CD14-positive monocyte (primary cell): ENCODE data around the gene CALHM5. TPM values are rescaled to one million over a fixed set of nuclear protein-coding genes. Genes with fewer than 3 reads are reported as not detected.

Experiments
- DNase-seq, 3 donors: peaks; one replicate each; pipeline ENCODE4 v3.0.0-alpha.2; 2011 to 2022
- H2AFZ ChIP-seq: 2 replicates; pipeline ENCODE4 v1.6.0; 2012; ENCODE audit warnings: mild to moderate bottlenecking, low read depth, low read length, inconsistent platforms; ENCODE audit not compliant: insufficient read depth, poor library complexity, severe bottlenecking
- H3K27ac ChIP-seq, 2 donors: 1 replicate in 1 of 2; 2 replicates in 1 of 2; pipeline ENCODE4 v1.5.1; 2012 to 2013; ENCODE audit warnings: low read length in 2 of 2, control low read depth in 1 of 2, inconsistent platforms in 1 of 2, low read depth in 1 of 2, mild to moderate bottlenecking in 1 of 2
- H3K27me3 ChIP-seq, 2 donors: one replicate each; pipeline versions ENCODE4 v1.6.0 to v1.6.1; 2011 to 2013; ENCODE audit warnings: low read length in 2 of 2; ENCODE audit not compliant: control insufficient read depth in 2 of 2, insufficient read depth in 2 of 2
- H3K36me3 ChIP-seq, 2 donors: replicated peaks in 1 of 2; 1 replicate in 1 of 2; 2 replicates in 1 of 2; pipeline versions ENCODE4 v1.5.1 to v1.6.1; 2012 to 2013; ENCODE audit warnings: low read length in 2 of 2, control low read depth in 1 of 2, inconsistent platforms in 1 of 2, mild to moderate bottlenecking in 1 of 2; ENCODE audit not compliant: insufficient read depth in 2 of 2, control insufficient read depth in 1 of 2
- H3K4me1 ChIP-seq, 2 donors: 1 replicate in 1 of 2; 2 replicates in 1 of 2; pipeline versions ENCODE4 v1.5.1 to v1.6.1; 2012 to 2013; ENCODE audit warnings: low read length in 2 of 2, control low read depth in 1 of 2, inconsistent platforms in 1 of 2, mild to moderate bottlenecking in 1 of 2, moderate library complexity in 1 of 2; ENCODE audit not compliant: insufficient read depth in 2 of 2, control insufficient read depth in 1 of 2
- H3K4me2 ChIP-seq: replicated peaks from 2 replicates; pipeline ENCODE3; 2012; ENCODE audit warnings: low read length, moderate library complexity, mild to moderate bottlenecking; ENCODE audit not compliant: poor library complexity, severe bottlenecking; ENCODE audit errors: extremely low read depth
- H3K4me3 ChIP-seq, 3 experiments: fragments of 200-600 bp in 1 of 3; sonication (generic) in 1 of 3; replicated peaks in 1 of 3; 1 replicate in 2 of 3; 2 replicates in 1 of 3; pipeline ENCODE4 v1.5.1; 2011 to 2013; ENCODE audit warnings: low read length in 3 of 3, mild to moderate bottlenecking in 3 of 3, control low read depth in 2 of 3, low read depth in 2 of 3, inconsistent platforms in 1 of 3, moderate library complexity in 1 of 3
- H3K79me2 ChIP-seq: 2 replicates; pipeline ENCODE4 v1.6.0; 2012; ENCODE audit warnings: mild to moderate bottlenecking, control low read depth, inconsistent platforms, low read length, moderate library complexity; ENCODE audit not compliant: insufficient read depth
- H3K9ac ChIP-seq: 2 replicates; pipeline ENCODE4 v1.6.0; 2017; ENCODE audit warnings: low read length, mild to moderate bottlenecking; ENCODE audit not compliant: insufficient read depth, poor library complexity, severe bottlenecking
- H3K9me3 ChIP-seq, 2 donors: replicated peaks in 1 of 2; 1 replicate in 1 of 2; 2 replicates in 1 of 2; pipeline versions ENCODE4 v1.5.1 to v1.6.1; 2012 to 2013; ENCODE audit warnings: low read length in 2 of 2, control low read depth in 1 of 2; ENCODE audit not compliant: control insufficient read depth in 1 of 2, insufficient read depth in 1 of 2
- H4K20me1 ChIP-seq: 2 replicates; pipeline ENCODE4 v1.6.0; 2012; ENCODE audit warnings: mild to moderate bottlenecking, low read length, control low read depth, moderate library complexity; ENCODE audit not compliant: insufficient read depth
- H3K27ac Mint-ChIP-seq, 7 donors: one replicate each; pipeline ENCODE4 v1.8.0; 2020; ENCODE audit warnings: mild to moderate bottlenecking in 7 of 7, mixed read lengths in 7 of 7, moderate library complexity in 6 of 7, inconsistent platforms in 2 of 7
- H3K27me3 Mint-ChIP-seq, 3 donors: one replicate each; pipeline ENCODE4 v1.8.0; 2021 to 2022; ENCODE audit warnings: low read depth in 3 of 3, mild to moderate bottlenecking in 3 of 3, mixed read lengths in 3 of 3, moderate library complexity in 3 of 3, inconsistent platforms in 1 of 3
- H3K36me3 Mint-ChIP-seq, 2 donors: one replicate each; pipeline ENCODE4 v1.8.0; 2020; ENCODE audit warnings: mixed read lengths in 2 of 2, inconsistent platforms in 1 of 2, mild to moderate bottlenecking in 1 of 2
- H3K4me1 Mint-ChIP-seq: one replicate; pipeline ENCODE4 v1.8.0; 2020; ENCODE audit warnings: mild to moderate bottlenecking, mixed read lengths
- H3K4me3 Mint-ChIP-seq, 2 donors: one replicate each; pipeline ENCODE4 v1.8.0; 2020; ENCODE audit warnings: mild to moderate bottlenecking in 2 of 2, mixed read lengths in 2 of 2, moderate library complexity in 1 of 2
- H3K9me3 Mint-ChIP-seq, 7 donors: one replicate each; pipeline ENCODE4 v1.8.0; 2020 to 2022; ENCODE audit warnings: mixed read lengths in 7 of 7, mild to moderate bottlenecking in 6 of 7, moderate library complexity in 6 of 7, inconsistent platforms in 2 of 7
- CTCF ChIP-seq: fragments of 200-600 bp; IDR thresholded peaks from one replicate; pipeline ENCODE4 v1.8.0; 2022; ENCODE audit warnings: antibody characterized with exemption, mild to moderate bottlenecking
- WGBS: methylation state at CpG from one replicate; pipeline ENCODE4 v1.1.5; 2013; ENCODE audit warnings: missing lambda C conversion rate; ENCODE audit not compliant: insufficient coverage; 5-methylcytosine and 5-hydroxymethylcytosine counted together
- intact Hi-C, 2 donors: fragments of 100-400 bp; cut with micrococcal nuclease; formaldehyde crosslinking; loops; one replicate each; pipeline versions ENCODE4 v1.15.0 to v1.15.1; 2023
- polyA plus RNA-seq, 3 donors: library from polyadenylated mRNA; depleted of rRNA in 1 of 3; unstranded in 2 of 3; stranded (reverse) in 1 of 3; fragments of 300-500 nt in 2 of 3; fragments of >200 nt in 1 of 3; fragmentation: Illumina TruSeq in 2 of 3; gene quantifications; 1 replicate in 2 of 3; 2 replicates in 1 of 3; pipeline ENCODE4 v1.2.3, GENCODE V29; 2012 to 2021

Gene CALHM5
- polyA plus RNA-seq, 3 donors: 0.01 TPM; not detected in 2

GRCh38 chr6:116572162-116572561, 60.7 kb downstream of the CALHM5 start:
- Histone ChIP-seq H3K27me3 (no peaks in the 10 kb centered on the region), H3K79me2 (peaks cover 68% of the 10 kb centered on the region), H3K4me2 (peak overlapping the region; percentile 78), H3K27ac (peak overlapping the region in 1 of 2 donors; percentile 96), H3K9ac (peak overlapping the region; percentile 96), H3K4me3 (peak overlapping the region; percentile 66 to 89 (median 81)), H4K20me1 (peaks cover 3% of the 10 kb centered on the region), H3K9me3 (peaks cover 0 to 2% of the 10 kb centered on the region in 2 donors), H2AFZ (peak overlapping the region; percentile 96), H3K36me3 (peaks cover 10 to 25% of the 10 kb centered on the region in 2 donors), H3K4me1 (peaks cover 38 to 46% of the 10 kb centered on the region in 2 donors)
- peak overlapping the region; percentile 97 to 99 for H3K4me3 Mint-ChIP-seq
- H3K27me3 Mint-ChIP-seq: no peaks in the 10 kb centered on the region
- 0% methylated on average over 4 of the region's 7 CpGs for WGBS
- H3K9me3 Mint-ChIP-seq: peaks cover 0 to 2% (median under 1%) of the 10 kb centered on the region in 7 donors
- peaks cover 56% of the 10 kb centered on the region for H3K4me1 Mint-ChIP-seq
- H3K27ac Mint-ChIP-seq: peak overlapping the region; percentile 3 to 98 (median 96)
- intact Hi-C loops: loop anchor here in 1 of 2 donors (5.0 kb wide), 1 partner anchor 95 kb away; the partner anchor contains the start of gene ZUP1
- no peak for TF ChIP-seq CTCF
- DNase-seq: no peak
- H3K36me3 Mint-ChIP-seq: peaks cover 20 to 23% of the 10 kb centered on the region in 2 donors

Other genes with a start within 250 kb of the CALHM5 start
- gene TSPYL1, start 231.7 kb upstream of the CALHM5 start, polyA plus RNA-seq: 10 to 100 TPM; 19.6 to 21.0 (median 20.0) TPM
- 10 to 100 TPM; 14.6 to 36.5 (median 28.4) TPM for gene DSE, start 140.7 kb upstream of the CALHM5 start, polyA plus RNA-seq
- gene CALHM6, start 50.3 kb upstream of the CALHM5 start, polyA plus RNA-seq: 100 to 1,000 TPM in 2 of 3 donors, 10 to 100 TPM in 1; 47.7 to 367 (median 261) TPM
- gene TRAPPC3L, start 34.0 kb downstream of the CALHM5 start, polyA plus RNA-seq: under 1 TPM in 1 of 3 donors, not detected in 2; 0.17 TPM
- gene CALHM4, start 42.1 kb downstream of the CALHM5 start, polyA plus RNA-seq: not detected
- gene RWDD1, start 59.9 kb downstream of the CALHM5 start, polyA plus RNA-seq: 10 to 100 TPM; 11.8 to 45.5 (median 34.7) TPM
- gene RSPH4A, start 104.8 kb downstream of the CALHM5 start, polyA plus RNA-seq: under 1 TPM in 1 of 3 donors, not detected in 2; 0.15 TPM
- gene ZUP1, start 157.1 kb downstream of the CALHM5 start, polyA plus RNA-seq: 1 to 10 TPM; 3.8 to 9.4 (median 5.1) TPM
- gene KPNA5, start 169.6 kb downstream of the CALHM5 start, polyA plus RNA-seq: 1 to 10 TPM; 1.7 to 2.9 (median 2.3) TPM